SJSA1 (cell line): ENCODE measurements around the gene PROK1. TPM values are rescaled to one million over a fixed set of nuclear protein-coding genes. Genes with fewer than 3 reads are reported as not detected.

Source experiments
- DNase-seq, 2 experiments: peaks; one replicate each; pipeline ENCODE4 v3.0.0-alpha.2; 2015 to 2020; ENCODE audit warnings: low spot score in 2 of 2, low read depth in 1 of 2
- H3K27ac ChIP-seq: fragments of 250-450 bp; sonication (Bioruptor Pico); 2 replicates; pipeline ENCODE4 v1.5.1; 2020; ENCODE audit warnings: mild to moderate bottlenecking, moderate library complexity
- H3K27me3 ChIP-seq: fragments of 250-450 bp; sonication (Bioruptor Pico); replicated peaks from 2 replicates; pipeline ENCODE4 v1.5.1; 2020; ENCODE audit warnings: mild to moderate bottlenecking, moderate library complexity
- H3K36me3 ChIP-seq: fragments of 250-450 bp; sonication (Bioruptor Pico); 2 replicates; pipeline ENCODE4 v1.5.1; 2020; ENCODE audit warnings: mild to moderate bottlenecking
- H3K4me1 ChIP-seq: fragments of 250-450 bp; sonication (Bioruptor Pico); replicated peaks from 2 replicates; pipeline ENCODE4 v1.6.1; 2021; ENCODE audit warnings: mild to moderate bottlenecking
- H3K4me3 ChIP-seq: fragments of 250-450 bp; sonication (Bioruptor Pico); 2 replicates; pipeline ENCODE4 v1.5.1; 2020; ENCODE audit warnings: mild to moderate bottlenecking
- H3K9me3 ChIP-seq: fragments of 250-450 bp; sonication (Bioruptor Pico); replicated peaks from 2 replicates; pipeline ENCODE4 v1.5.1; 2020; ENCODE audit warnings: mild to moderate bottlenecking
- total RNA-seq: library from RNA; depleted of rRNA; stranded (reverse); fragments of >200 nt; shearing (Covaris generic); gene quantifications from 2 replicates; pipeline ENCODE4 v1.2.3, GENCODE V29; 2014

Gene PROK1
- total RNA-seq, 1 experiment from 2014 or later: not detected

GRCh38 chr1:110477967-110478640, 27.2 kb downstream of the PROK1 start:
- no peak overlapping the region for H3K27ac ChIP-seq
- H3K4me1 ChIP-seq: peaks cover 12% of the 10 kb centered on the region

GRCh38 chr1:110478886-110479285, 27.9 kb downstream of the PROK1 start:
- Histone ChIP-seq H3K27ac (no peak overlapping the region), H3K4me3 (no peak overlapping the region), H3K36me3 (no peaks in the 10 kb centered on the region), H3K9me3 (no peaks in the 10 kb centered on the region), H3K4me1 (peaks cover 12% of the 10 kb centered on the region), H3K27me3 (no peaks in the 10 kb centered on the region; the same call in 1 of the 2 replicates)
- no peak for DNase-seq

More at GRCh38 chr1:110477967-110478640, 27.2 kb downstream of the PROK1 start:
- no peaks in the 10 kb centered on the region; the same call in 1 of the 2 replicates for H3K27me3 ChIP-seq
- no peaks in the 10 kb centered on the region for H3K36me3 ChIP-seq
- no peak overlapping the region for H3K4me3 ChIP-seq
- H3K9me3 ChIP-seq: no peaks in the 10 kb centered on the region
- DNase-seq: no peak

GRCh38 chr1:110480356-110481096, 29.6 kb downstream of the PROK1 start:
- Histone ChIP-seq H3K9me3 (no peaks in the 10 kb centered on the region), H3K4me1 (peaks cover 12% of the 10 kb centered on the region), H3K27me3 (peaks cover 8% of the 10 kb centered on the region), H3K36me3 (no peaks in the 10 kb centered on the region), H3K27ac (no peak overlapping the region), H3K4me3 (no peak overlapping the region)
- no peak for DNase-seq

- Histone ChIP-seq H3K36me3 (no peaks in the 10 kb centered on the region), H3K27ac (no peak overlapping the region), H3K27me3 (peaks cover 8% of the 10 kb centered on the region), H3K4me1 (peaks cover 7% of the 10 kb centered on the region), H3K9me3 (no peaks in the 10 kb centered on the region), H3K4me3 (no peak overlapping the region)
- DNase-seq: no peak
Measured at GRCh38 chr1:110481968-110482623, 31.1 kb downstream of the PROK1 start.

GRCh38 chr1:110482662-110483307, 31.8 kb downstream of the PROK1 start:
- Histone ChIP-seq H3K36me3 (no peaks in the 10 kb centered on the region), H3K27me3 (peaks cover 8% of the 10 kb centered on the region), H3K9me3 (no peaks in the 10 kb centered on the region), H3K4me3 (no peak overlapping the region), H3K4me1 (no peaks in the 10 kb centered on the region; the same call in 1 of the 2 replicates), H3K27ac (no peak overlapping the region)
- no peak for DNase-seq

- H3K27ac ChIP-seq: no peak overlapping the region
- no peaks in the 10 kb centered on the region for H3K9me3 ChIP-seq
- DNase-seq: no peak
- H3K36me3 ChIP-seq: no peaks in the 10 kb centered on the region
- no peak overlapping the region for H3K4me3 ChIP-seq
- H3K4me1 ChIP-seq: no peaks in the 10 kb centered on the region
- H3K27me3 ChIP-seq: peaks cover 8% of the 10 kb centered on the region
Measured at GRCh38 chr1:110483308-110483685, 32.3 kb downstream of the PROK1 start.

- H3K27me3 ChIP-seq: peaks cover 8% of the 10 kb centered on the region
Measured at GRCh38 chr1:110484801-110485200, 33.9 kb downstream of the PROK1 start.

GRCh38 chr1:110485725-110486124, 34.8 kb downstream of the PROK1 start:
- Histone ChIP-seq H3K9me3 (no peaks in the 10 kb centered on the region), H3K4me3 (no peak overlapping the region), H3K27me3 (peaks cover 8% of the 10 kb centered on the region), H3K36me3 (no peaks in the 10 kb centered on the region), H3K27ac (no peak overlapping the region), H3K4me1 (no peaks in the 10 kb centered on the region)
- no peak for DNase-seq

More at GRCh38 chr1:110484801-110485200, 33.9 kb downstream of the PROK1 start:
- H3K36me3 ChIP-seq: no peaks in the 10 kb centered on the region
- H3K9me3 ChIP-seq: no peaks in the 10 kb centered on the region
- no peak overlapping the region for H3K27ac ChIP-seq
- no peak for DNase-seq
- H3K4me1 ChIP-seq: no peaks in the 10 kb centered on the region
- H3K4me3 ChIP-seq: no peak overlapping the region

- Histone ChIP-seq H3K9me3 (no peaks in the 10 kb centered on the region), H3K27me3 (peaks cover 8% of the 10 kb centered on the region), H3K4me3 (no peak overlapping the region), H3K36me3 (no peaks in the 10 kb centered on the region), H3K4me1 (no peaks in the 10 kb centered on the region), H3K27ac (no peak overlapping the region)
- DNase-seq: no peak
Measured at GRCh38 chr1:110487726-110488125, 36.8 kb downstream of the PROK1 start.

GRCh38 chr1:110488161-110488560, 37.2 kb downstream of the PROK1 start:
- Histone ChIP-seq H3K27ac (no peak overlapping the region), H3K4me1 (no peaks in the 10 kb centered on the region), H3K4me3 (no peak overlapping the region), H3K36me3 (no peaks in the 10 kb centered on the region), H3K27me3 (peaks cover 8% of the 10 kb centered on the region), H3K9me3 (no peaks in the 10 kb centered on the region)
- DNase-seq: no peak

- Histone ChIP-seq H3K4me1 (no peaks in the 10 kb centered on the region), H3K27me3 (peaks cover 8% of the 10 kb centered on the region), H3K36me3 (no peaks in the 10 kb centered on the region), H3K27ac (no peak overlapping the region), H3K9me3 (no peaks in the 10 kb centered on the region), H3K4me3 (no peak overlapping the region)
- DNase-seq: no peak
Measured at GRCh38 chr1:110488867-110489266, 37.9 kb downstream of the PROK1 start.

GRCh38 chr1:110489406-110489805, 38.5 kb downstream of the PROK1 start:
- Histone ChIP-seq H3K4me3 (no peak overlapping the region), H3K27me3 (peaks cover 4% of the 10 kb centered on the region), H3K4me1 (no peaks in the 10 kb centered on the region), H3K27ac (no peak overlapping the region), H3K9me3 (no peaks in the 10 kb centered on the region), H3K36me3 (no peaks in the 10 kb centered on the region)
- DNase-seq: no peak

GRCh38 chr1:110489973-110490542, 39.1 kb downstream of the PROK1 start:
- DNase-seq: no peak
- Histone ChIP-seq H3K36me3 (no peaks in the 10 kb centered on the region), H3K27ac (no peak overlapping the region), H3K9me3 (no peaks in the 10 kb centered on the region), H3K27me3 (no peaks in the 10 kb centered on the region), H3K4me1 (no peaks in the 10 kb centered on the region), H3K4me3 (no peak overlapping the region)
